ENCODE measurements around the gene PIK3C2G.
"Not testable (repeated sequence)": the region's sequence is repeated elsewhere in the genome, so short reads cannot be mapped to it uniquely, and the experiment has no call there.

The PIK3C2G gene

DNA sequence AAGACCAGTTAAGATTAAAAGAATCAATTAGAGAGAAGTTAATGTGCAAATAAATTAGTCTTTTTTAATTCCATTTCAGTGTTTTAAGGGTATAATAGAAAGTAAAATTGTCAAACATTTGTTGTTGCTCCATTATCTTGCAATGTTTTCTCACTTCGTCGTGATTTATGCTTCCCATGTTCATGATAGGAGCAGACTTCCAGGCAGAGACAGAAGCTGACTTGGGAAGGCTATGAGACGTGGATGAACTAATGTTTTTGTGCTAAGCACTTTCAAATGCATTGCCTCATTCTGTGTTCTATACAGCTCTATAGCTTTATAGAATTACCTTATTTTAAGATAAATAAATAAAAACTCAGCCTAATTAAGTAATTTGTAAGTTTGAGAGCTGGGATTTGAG is 226.2 kb downstream of the PIK3C2G start:
- H3K4me3 ChIP-seq (replicated peaks; ENCODE audit: insufficient read depth, low read length) = no peak overlapping the region
- H3K27ac ChIP-seq (replicated peaks) = no peak overlapping the region
- no peak for TF ChIP-seq POLR2AphosphoS5 (IDR thresholded peaks at IDR 0.05; ENCODE audit: low read depth)
- TF ChIP-seq, protein P1, sequence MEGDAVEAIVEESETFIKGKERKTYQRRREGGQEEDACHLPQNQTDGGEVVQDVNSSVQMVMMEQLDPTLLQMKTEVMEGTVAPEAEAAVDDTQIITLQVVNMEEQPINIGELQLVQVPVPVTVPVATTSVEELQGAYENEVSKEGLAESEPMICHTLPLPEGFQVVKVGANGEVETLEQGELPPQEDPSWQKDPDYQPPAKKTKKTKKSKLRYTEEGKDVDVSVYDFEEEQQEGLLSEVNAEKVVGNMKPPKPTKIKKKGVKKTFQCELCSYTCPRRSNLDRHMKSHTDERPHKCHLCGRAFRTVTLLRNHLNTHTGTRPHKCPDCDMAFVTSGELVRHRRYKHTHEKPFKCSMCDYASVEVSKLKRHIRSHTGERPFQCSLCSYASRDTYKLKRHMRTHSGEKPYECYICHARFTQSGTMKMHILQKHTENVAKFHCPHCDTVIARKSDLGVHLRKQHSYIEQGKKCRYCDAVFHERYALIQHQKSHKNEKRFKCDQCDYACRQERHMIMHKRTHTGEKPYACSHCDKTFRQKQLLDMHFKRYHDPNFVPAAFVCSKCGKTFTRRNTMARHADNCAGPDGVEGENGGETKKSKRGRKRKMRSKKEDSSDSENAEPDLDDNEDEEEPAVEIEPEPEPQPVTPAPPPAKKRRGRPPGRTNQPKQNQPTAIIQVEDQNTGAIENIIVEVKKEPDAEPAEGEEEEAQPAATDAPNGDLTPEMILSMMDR (IDR thresholded peaks at IDR 0.05; ENCODE audit: insufficient read depth, low read length) = no peak
- no peak for TF ChIP-seq GABPA (IDR thresholded peaks at IDR 0.05; ENCODE audit: low read depth)

DNA sequence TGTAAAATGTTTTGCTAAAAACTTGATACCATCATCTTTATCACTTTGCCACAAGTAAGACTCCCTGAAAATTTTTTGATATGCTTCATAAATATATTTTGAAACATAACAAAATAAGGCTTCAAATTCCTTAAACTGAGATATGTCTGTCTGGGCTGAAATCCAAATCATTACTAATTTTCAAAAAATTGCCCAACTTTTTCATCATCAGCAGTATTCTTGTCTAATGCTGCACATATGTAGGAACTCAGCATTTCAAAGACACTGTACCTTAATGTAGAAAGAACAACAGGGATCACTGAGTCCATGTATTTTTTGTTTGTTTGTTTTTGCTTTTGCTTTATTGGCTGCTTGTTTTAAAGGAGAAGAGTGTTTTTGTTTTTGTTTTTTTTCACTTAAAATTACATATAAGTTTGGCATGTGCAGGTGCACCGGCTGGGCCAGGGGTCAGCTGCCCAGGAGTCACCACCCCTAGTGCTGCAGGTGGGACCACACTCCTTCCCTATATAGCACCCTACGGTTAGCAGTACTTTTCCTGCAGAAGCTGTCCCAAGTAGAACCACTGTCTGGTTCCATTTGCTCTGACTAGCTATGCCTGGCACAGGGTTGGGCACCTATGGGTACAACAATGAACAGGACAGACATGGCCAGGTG is 231.2 kb downstream of the PIK3C2G start:
- no peak for DNase-seq (ENCODE audit: low read depth in 1 of 2, low spot score in 1 of 2)
- TF ChIP-seq GABPA (IDR thresholded peaks at IDR 0.05; ENCODE audit: low read depth) (no peak), SPI1 (IDR thresholded peaks at IDR 0.05; ENCODE audit: borderline replicate concordance, low read depth) (no peak), POLR2AphosphoS5 (IDR thresholded peaks at IDR 0.05; ENCODE audit: low read depth) (no peak)
- TF ChIP-seq, protein P2, sequence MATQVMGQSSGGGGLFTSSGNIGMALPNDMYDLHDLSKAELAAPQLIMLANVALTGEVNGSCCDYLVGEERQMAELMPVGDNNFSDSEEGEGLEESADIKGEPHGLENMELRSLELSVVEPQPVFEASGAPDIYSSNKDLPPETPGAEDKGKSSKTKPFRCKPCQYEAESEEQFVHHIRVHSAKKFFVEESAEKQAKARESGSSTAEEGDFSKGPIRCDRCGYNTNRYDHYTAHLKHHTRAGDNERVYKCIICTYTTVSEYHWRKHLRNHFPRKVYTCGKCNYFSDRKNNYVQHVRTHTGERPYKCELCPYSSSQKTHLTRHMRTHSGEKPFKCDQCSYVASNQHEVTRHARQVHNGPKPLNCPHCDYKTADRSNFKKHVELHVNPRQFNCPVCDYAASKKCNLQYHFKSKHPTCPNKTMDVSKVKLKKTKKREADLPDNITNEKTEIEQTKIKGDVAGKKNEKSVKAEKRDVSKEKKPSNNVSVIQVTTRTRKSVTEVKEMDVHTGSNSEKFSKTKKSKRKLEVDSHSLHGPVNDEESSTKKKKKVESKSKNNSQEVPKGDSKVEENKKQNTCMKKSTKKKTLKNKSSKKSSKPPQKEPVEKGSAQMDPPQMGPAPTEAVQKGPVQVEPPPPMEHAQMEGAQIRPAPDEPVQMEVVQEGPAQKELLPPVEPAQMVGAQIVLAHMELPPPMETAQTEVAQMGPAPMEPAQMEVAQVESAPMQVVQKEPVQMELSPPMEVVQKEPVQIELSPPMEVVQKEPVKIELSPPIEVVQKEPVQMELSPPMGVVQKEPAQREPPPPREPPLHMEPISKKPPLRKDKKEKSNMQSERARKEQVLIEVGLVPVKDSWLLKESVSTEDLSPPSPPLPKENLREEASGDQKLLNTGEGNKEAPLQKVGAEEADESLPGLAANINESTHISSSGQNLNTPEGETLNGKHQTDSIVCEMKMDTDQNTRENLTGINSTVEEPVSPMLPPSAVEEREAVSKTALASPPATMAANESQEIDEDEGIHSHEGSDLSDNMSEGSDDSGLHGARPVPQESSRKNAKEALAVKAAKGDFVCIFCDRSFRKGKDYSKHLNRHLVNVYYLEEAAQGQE (IDR thresholded peaks at IDR 0.05; ENCODE audit: insufficient replicate concordance, low read depth) = no peak
- TF ChIP-seq, protein P1 (IDR thresholded peaks at IDR 0.05; ENCODE audit: insufficient read depth, low read length) = no peak
- H3K27ac ChIP-seq (replicated peaks) = no peak overlapping the region
- no peaks in the 10 kb centered on the region for H3K27me3 ChIP-seq (ENCODE audit: insufficient read depth, poor library complexity, severe bottlenecking)
- H3K4me3 ChIP-seq (replicated peaks; ENCODE audit: insufficient read depth, low read length) = no peak overlapping the region

More for the DNA sequence above, 226.2 kb downstream of the PIK3C2G start:
- no peaks in the 10 kb centered on the region for H3K27me3 ChIP-seq (ENCODE audit: insufficient read depth, poor library complexity, severe bottlenecking)
- no peak for DNase-seq (ENCODE audit: low read depth in 1 of 2, low spot score in 1 of 2)

DNA sequence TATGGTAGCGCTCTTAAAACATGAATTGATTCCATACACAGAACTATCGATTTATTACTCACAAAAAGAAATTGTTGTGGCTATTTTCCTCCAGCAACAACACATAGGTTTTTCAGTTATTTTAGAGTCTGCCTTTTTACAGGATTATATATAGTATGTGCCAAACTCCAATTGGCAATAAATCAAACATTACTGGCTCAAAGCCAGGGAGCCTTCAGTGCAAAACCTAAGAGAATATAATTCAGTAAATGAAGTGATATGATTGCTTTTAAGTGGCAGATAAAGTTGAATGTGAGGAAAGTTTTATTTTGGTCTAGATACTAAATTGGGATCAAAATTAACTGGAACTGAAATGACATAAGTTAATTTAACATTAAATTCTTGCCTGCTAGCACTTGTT is 234.8 kb downstream of the PIK3C2G start:
- TF ChIP-seq GABPA (IDR thresholded peaks at IDR 0.05; ENCODE audit: low read depth) = no peak
- TF ChIP-seq SPI1 (IDR thresholded peaks at IDR 0.05; ENCODE audit: borderline replicate concordance, low read depth) = no peak
- TF ChIP-seq, protein P1 (IDR thresholded peaks at IDR 0.05; ENCODE audit: insufficient read depth, low read length) = no peak
- TF ChIP-seq, protein P2 (IDR thresholded peaks at IDR 0.05; ENCODE audit: insufficient replicate concordance, low read depth) = no peak
- no peak for TF ChIP-seq POLR2AphosphoS5 (IDR thresholded peaks at IDR 0.05; ENCODE audit: low read depth)
- H3K27me3 ChIP-seq (ENCODE audit: insufficient read depth, poor library complexity, severe bottlenecking) = no peaks in the 10 kb centered on the region

DNA sequence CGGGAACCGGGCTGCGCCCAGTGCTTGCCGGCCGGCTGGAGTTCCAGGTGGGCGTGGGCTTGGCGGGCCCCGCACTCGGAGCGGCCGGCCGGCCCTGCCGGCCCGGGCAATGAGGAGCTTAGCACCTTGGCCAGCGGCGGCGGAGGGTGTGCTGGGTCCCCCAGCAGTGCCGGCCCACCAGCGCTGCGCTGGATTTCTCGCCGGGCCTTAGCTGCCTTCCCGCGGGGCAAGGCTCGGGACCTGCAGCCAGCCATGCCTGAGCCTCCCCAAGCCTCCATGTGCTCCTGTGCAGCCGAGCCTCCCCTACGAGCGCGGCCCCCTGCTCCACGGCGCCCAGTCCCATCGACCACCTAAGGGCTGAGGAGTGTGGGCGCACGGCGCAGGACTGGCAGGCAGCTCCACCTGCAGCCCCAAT is 238.8 kb downstream of the PIK3C2G start:
- H3K4me3 ChIP-seq (replicated peaks; ENCODE audit: insufficient read depth, low read length); H3K27me3 ChIP-seq (ENCODE audit: insufficient read depth, poor library complexity, severe bottlenecking); H3K27ac ChIP-seq (replicated peaks); DNase-seq (ENCODE audit: low read depth in 1 of 2, low spot score in 1 of 2): not testable (repeated sequence)

More for the DNA sequence above, 234.8 kb downstream of the PIK3C2G start:
- Histone ChIP-seq H3K4me3 (replicated peaks; ENCODE audit: insufficient read depth, low read length) (no peak overlapping the region), H3K27ac (replicated peaks) (no peak overlapping the region)
- DNase-seq (ENCODE audit: low read depth in 1 of 2, low spot score in 1 of 2) = no peak

DNA sequence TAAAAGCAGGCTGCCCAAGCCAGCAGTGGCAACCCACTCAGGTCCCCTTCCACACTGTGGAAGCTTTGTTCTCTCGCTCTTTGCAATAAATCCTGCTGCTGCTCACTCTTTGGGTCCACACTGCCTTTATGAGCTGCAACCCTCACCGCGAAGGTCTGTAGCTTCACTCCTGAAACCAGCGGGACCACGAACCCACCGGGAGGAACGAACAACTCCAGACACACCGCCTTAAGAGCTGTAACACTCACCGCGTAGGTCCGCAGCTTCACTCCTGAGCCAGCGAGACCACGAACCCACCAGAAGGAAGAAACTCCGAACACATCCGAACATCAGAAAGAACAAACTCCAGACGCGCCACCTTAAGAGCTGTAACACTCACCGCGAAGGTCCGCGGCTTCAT is 239.4 kb downstream of the PIK3C2G start:
- H3K27ac ChIP-seq (replicated peaks); H3K27me3 ChIP-seq (ENCODE audit: insufficient read depth, poor library complexity, severe bottlenecking); H3K4me3 ChIP-seq (replicated peaks; ENCODE audit: insufficient read depth, low read length); DNase-seq (ENCODE audit: low read depth in 1 of 2, low spot score in 1 of 2): not testable (repeated sequence)

All from HL-60 (cell line).